Natural killer cell (primary cell): Measurements from ENCODE around the gene SYT11. TPM values are rescaled to one million over a fixed set of nuclear protein-coding genes. Genes with fewer than 3 reads are reported as not detected.
"Not testable (repeated sequence)": the region's sequence is repeated elsewhere in the genome, so short reads cannot be mapped to it uniquely, and the experiment has no call there.

Experiments used
- ATAC-seq, 3 donors: fragments of 150-1000 bp in 2 of 3; fragments of 200-7000 bp in 1 of 3; cut with Tn5 transposase; 1 replicate in 1 of 3; 2 replicates in 2 of 3; pipeline ENCODE4 v1.10.0; 2021; ENCODE audit warnings: mild to moderate bottlenecking in 2 of 3, moderate library complexity in 2 of 3
- DNase-seq, 2 donors: peaks; one replicate each; pipeline versions ENCODE4 v3.0.0 to v3.0.0-alpha.2; 2013 to 2021; ENCODE audit warnings: mixed read lengths in 1 of 2
- H3K27ac ChIP-seq: one replicate; pipeline ENCODE4 v1.5.1; 2013; ENCODE audit warnings: mild to moderate bottlenecking, low read length
- H3K27me3 ChIP-seq: one replicate; pipeline ENCODE4 v1.6.1; 2013; ENCODE audit warnings: low read length; ENCODE audit not compliant: control insufficient read depth, insufficient read depth
- H3K36me3 ChIP-seq: one replicate; pipeline ENCODE4 v1.6.1; 2013; ENCODE audit warnings: low read length; ENCODE audit not compliant: control insufficient read depth, insufficient read depth
- H3K4me1 ChIP-seq: one replicate; pipeline ENCODE4 v1.6.1; 2013; ENCODE audit warnings: low read length; ENCODE audit not compliant: control insufficient read depth, insufficient read depth
- H3K4me3 ChIP-seq: one replicate; pipeline ENCODE4 v1.5.1; 2013; ENCODE audit warnings: low read length
- H3K9me3 ChIP-seq: one replicate; pipeline ENCODE4 v1.6.1; 2013; ENCODE audit warnings: low read length; ENCODE audit not compliant: control insufficient read depth, insufficient read depth
- H3K27ac Mint-ChIP-seq, 2 donors: one replicate each; pipeline ENCODE4 v1.8.0; 2022; ENCODE audit warnings: mild to moderate bottlenecking in 2 of 2, mixed read lengths in 2 of 2, moderate library complexity in 1 of 2
- H3K27me3 Mint-ChIP-seq, 2 donors: one replicate each; pipeline ENCODE4 v1.8.0; 2022; ENCODE audit warnings: low read depth in 2 of 2, mixed read lengths in 2 of 2
- H3K36me3 Mint-ChIP-seq: one replicate; pipeline ENCODE4 v1.8.0; 2022; ENCODE audit warnings: mixed read lengths
- H3K4me1 Mint-ChIP-seq, 2 donors: one replicate each; pipeline ENCODE4 v1.8.0; 2022; ENCODE audit warnings: mixed read lengths in 2 of 2
- H3K4me3 Mint-ChIP-seq: one replicate; pipeline ENCODE4 v1.8.0; 2022; ENCODE audit warnings: mild to moderate bottlenecking, moderate library complexity, mixed read lengths
- H3K9me3 Mint-ChIP-seq, 2 donors: one replicate each; pipeline ENCODE4 v1.8.0; 2022; ENCODE audit warnings: mixed read lengths in 2 of 2
- WGBS: methylation state at CpG from one replicate; pipeline ENCODE4 v1.1.7; 2013; ENCODE audit warnings: missing lambda C conversion rate; ENCODE audit not compliant: insufficient coverage; 5-methylcytosine and 5-hydroxymethylcytosine counted together
- intact Hi-C: fragments of 100-400 bp; cut with micrococcal nuclease; formaldehyde crosslinking; loops from one replicate; pipeline ENCODE4 v1.14.2; 2022
- total RNA-seq, 4 donors: library from RNA; stranded (reverse); fragments of 120-200 nt in 1 of 4; gene quantifications; one replicate each; pipeline versions ENCODE4 v1.2.3 to v1.2.4, GENCODE V29; 2013 to 2022
- TF ChIP-seq, protein P1 (sequence below): fragments of 200-600 bp; IDR thresholded peaks from one replicate; pipeline ENCODE4 v1.8.0; 2022; ENCODE audit warnings: antibody characterized with exemption

Gene SYT11
- total RNA-seq, 3 donors from 2014 or later (not counting 1 experiment from before 2014, with no cell fraction given): 38.1 to 42.8 (median 39.8) TPM

DNA sequence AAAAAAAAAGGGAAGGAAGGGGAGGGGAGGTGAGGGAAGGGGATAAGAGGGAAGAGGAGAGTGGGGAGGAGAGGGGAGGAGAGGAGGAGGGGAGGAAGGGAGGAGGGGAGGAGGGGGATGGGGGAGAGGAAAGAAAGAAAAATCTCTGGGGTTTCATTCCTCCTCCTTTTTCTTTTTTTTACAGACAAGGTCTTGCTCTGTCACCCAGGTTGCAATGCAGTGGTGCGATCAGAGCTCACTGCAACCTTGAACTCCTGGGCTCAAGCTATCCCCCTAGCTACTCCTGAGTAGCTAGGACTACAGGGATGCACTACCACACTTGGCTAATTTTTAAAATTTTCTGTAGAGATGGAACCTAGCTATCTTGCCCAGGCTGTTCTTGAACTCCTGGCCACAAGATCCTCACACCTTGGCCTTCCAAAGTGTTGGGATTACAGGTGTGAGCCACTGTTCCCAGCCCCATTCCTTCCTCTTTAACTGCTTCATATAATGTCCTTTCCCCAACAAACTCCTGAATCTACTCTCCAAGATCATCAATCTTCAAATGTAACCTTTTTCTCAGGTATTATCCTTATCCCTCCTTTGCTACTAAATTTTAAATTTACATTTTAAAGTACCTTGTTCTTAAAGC lies 25.6 kb upstream of the SYT11 start:
- H3K4me1 Mint-ChIP-seq: peaks cover 22 to 37% of the 10 kb centered on the region in 2 donors
- Histone ChIP-seq H3K4me3 (no peak overlapping the region), H3K27me3 (no peaks in the 10 kb centered on the region), H3K27ac (no peak overlapping the region), H3K36me3 (no peaks in the 10 kb centered on the region), H3K9me3 (no peaks in the 10 kb centered on the region), H3K4me1 (peaks cover 14% of the 10 kb centered on the region)
- DNase-seq (no peak), ATAC-seq (no peak)
- peak overlapping the region in 1 of 2 donors; percentile 55 for H3K27ac Mint-ChIP-seq
- intact Hi-C loops: no loop called here
- TF ChIP-seq, protein P1, sequence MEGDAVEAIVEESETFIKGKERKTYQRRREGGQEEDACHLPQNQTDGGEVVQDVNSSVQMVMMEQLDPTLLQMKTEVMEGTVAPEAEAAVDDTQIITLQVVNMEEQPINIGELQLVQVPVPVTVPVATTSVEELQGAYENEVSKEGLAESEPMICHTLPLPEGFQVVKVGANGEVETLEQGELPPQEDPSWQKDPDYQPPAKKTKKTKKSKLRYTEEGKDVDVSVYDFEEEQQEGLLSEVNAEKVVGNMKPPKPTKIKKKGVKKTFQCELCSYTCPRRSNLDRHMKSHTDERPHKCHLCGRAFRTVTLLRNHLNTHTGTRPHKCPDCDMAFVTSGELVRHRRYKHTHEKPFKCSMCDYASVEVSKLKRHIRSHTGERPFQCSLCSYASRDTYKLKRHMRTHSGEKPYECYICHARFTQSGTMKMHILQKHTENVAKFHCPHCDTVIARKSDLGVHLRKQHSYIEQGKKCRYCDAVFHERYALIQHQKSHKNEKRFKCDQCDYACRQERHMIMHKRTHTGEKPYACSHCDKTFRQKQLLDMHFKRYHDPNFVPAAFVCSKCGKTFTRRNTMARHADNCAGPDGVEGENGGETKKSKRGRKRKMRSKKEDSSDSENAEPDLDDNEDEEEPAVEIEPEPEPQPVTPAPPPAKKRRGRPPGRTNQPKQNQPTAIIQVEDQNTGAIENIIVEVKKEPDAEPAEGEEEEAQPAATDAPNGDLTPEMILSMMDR: no peak
- no peaks in the 10 kb centered on the region for H3K9me3 Mint-ChIP-seq
- H3K4me3 Mint-ChIP-seq: no peak overlapping the region
- 73% methylated on average over 1 of the region's 1 CpG for WGBS
- H3K36me3 Mint-ChIP-seq: no peaks in the 10 kb centered on the region
- no peaks in the 10 kb centered on the region for H3K27me3 Mint-ChIP-seq

DNA sequence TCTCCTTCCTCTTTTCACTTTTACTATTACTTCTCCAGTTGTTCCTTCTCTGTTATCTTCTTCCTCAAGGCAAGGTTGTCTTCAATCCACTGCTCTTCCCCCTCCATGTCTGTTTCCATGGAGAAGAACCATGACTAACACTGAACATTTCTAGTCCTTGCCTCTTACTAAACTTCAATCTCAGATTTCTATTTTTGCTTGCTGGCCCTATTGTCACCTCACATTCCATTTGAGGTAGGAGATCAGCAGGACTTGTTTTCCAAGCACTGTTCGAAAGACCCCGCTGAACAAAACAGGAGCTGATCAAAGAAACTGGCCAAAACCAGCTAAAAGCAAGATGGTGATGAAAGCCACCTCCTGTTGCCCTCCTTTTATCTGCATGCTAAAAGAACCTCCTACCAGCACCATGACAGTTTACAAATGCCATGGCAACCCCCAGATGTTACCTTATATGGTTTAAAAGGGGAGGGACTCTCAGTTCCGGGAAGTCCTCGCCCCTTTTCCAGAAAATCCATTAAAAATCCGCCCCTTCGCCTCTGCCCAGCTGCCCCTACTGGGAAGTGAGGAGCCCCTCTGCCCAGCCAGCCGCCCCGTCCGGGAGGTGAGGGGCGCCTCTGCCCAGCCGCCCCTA lies 25.0 kb upstream of the SYT11 start:
- Mint-ChIP-seq H3K9me3 (no peaks in the 10 kb centered on the region), H3K27me3 (no peaks in the 10 kb centered on the region), H3K27ac (peak overlapping the region in 1 of 2 donors; percentile 55), H3K36me3 (no peaks in the 10 kb centered on the region), H3K4me3 (no peak overlapping the region), H3K4me1 (peaks cover 22 to 37% of the 10 kb centered on the region in 2 donors)
- intact Hi-C loops: no loop called here
- Histone ChIP-seq H3K4me1 (peaks cover 14% of the 10 kb centered on the region), H3K27ac (no peak overlapping the region), H3K27me3 (no peaks in the 10 kb centered on the region), H3K9me3 (no peaks in the 10 kb centered on the region), H3K4me3 (no peak overlapping the region), H3K36me3 (no peaks in the 10 kb centered on the region)
- DNase-seq (no peak), ATAC-seq (no peak)
- WGBS: 97% methylated on average over 6 of the region's 11 CpGs
- TF ChIP-seq, protein P1: no peak

DNA sequence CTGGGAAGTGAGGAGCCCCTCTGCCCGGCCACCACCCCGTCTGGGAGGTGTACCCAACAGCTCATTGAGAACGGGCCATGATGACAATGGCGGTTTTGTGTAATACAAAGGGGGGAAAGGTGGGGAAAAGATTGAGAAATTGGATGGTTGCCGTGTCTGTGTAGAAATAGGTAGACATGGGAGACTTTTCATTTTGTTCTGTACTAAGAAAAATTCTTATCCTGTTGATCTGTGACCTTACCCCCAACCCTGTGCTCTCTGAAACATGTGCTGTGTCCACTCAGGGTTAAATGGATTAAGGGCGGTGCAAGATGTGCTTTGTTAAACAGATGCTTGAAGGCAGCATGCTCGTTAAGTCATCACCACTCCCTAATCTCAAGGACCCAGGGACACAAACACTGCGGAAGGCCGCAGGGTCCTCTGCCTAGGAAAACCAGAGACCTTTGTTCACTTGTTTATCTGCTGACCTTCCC lies 24.4 kb upstream of the SYT11 start:
- intact Hi-C loops, H3K36me3 Mint-ChIP-seq, H3K27ac ChIP-seq: not testable (repeated sequence)

DNA sequence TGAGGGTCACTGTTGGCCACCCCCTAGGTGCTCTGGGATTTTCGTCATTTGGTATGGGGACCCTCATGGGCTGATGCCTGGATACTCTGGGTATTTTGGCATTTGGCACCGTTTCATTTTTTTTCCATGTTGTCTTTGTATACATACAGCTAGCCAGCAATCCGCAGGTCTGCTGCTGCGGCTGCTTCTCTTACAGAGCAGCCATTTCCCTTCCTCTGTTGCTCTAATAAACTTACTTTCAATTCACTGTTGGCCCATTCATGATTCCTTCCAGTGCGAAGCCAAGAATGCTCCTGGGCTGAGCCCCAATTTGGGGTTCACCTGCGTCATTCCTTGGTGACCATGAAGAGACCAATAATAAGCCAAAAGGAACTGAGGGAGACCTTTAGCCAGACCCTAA lies 23.8 kb upstream of the SYT11 start:
- no peaks in the 10 kb centered on the region for H3K9me3 ChIP-seq
- TF ChIP-seq, protein P1: no peak
- no peaks in the 10 kb centered on the region for H3K9me3 Mint-ChIP-seq
- DNase-seq (no peak), ATAC-seq (no peak)
- peak overlapping the region in 1 of 2 donors; percentile 93 for H3K27ac Mint-ChIP-seq
- H3K4me1 ChIP-seq: peaks cover 14% of the 10 kb centered on the region
- no peak overlapping the region for H3K4me3 ChIP-seq
- intact Hi-C loops: no loop called here
- no peak overlapping the region for H3K27ac ChIP-seq
- peaks cover 27 to 43% of the 10 kb centered on the region in 2 donors for H3K4me1 Mint-ChIP-seq
- H3K4me3 Mint-ChIP-seq: no peak overlapping the region
- no peaks in the 10 kb centered on the region for H3K36me3 Mint-ChIP-seq
- no peaks in the 10 kb centered on the region for H3K27me3 ChIP-seq
- no peaks in the 10 kb centered on the region for H3K36me3 ChIP-seq
- WGBS: over 99% methylated on average over 6 of the region's 6 CpGs
- no peaks in the 10 kb centered on the region for H3K27me3 Mint-ChIP-seq

More for the DNA sequence above, 24.4 kb upstream of the SYT11 start:
- not testable (repeated sequence) for H3K27me3 ChIP-seq, H3K9me3 Mint-ChIP-seq, H3K36me3 ChIP-seq, DNase-seq, H3K4me3 ChIP-seq, H3K27me3 Mint-ChIP-seq, ATAC-seq, H3K9me3 ChIP-seq, H3K4me3 Mint-ChIP-seq, H3K27ac Mint-ChIP-seq
- peaks cover 14% of the 10 kb centered on the region for H3K4me1 ChIP-seq
- WGBS: 86% methylated on average over 3 of the region's 9 CpGs
- H3K4me1 Mint-ChIP-seq: peaks cover 25 to 41% of the 10 kb centered on the region in 2 donors
